H1 (cell line): ENCODE results near the gene LPAR6. TPM values are rescaled to one million over a fixed set of nuclear protein-coding genes. Genes with fewer than 3 reads are reported as not detected.

Experiments used
- CTCF ChIA-PET: fragments of 300-600 bp; sonication (Branson Sonifier 250); formaldehyde crosslinking; loops from one replicate; lab custom pipeline; 2021; ENCODE audit not compliant: partially characterized antibody; lab: Charles Lee
- POLR2A ChIA-PET: fragments of 300-600 bp; sonication (Branson Sonifier 250); formaldehyde crosslinking; loops from one replicate; lab custom pipeline; 2021; ENCODE audit warnings: inconsistent platforms; ENCODE audit not compliant: partially characterized antibody; lab: Charles Lee
- DNase-seq, 2 experiments: peaks; one replicate each; pipeline versions ENCODE4 v3.0.0 to v3.0.0-alpha.2; 2010 to 2022; ENCODE audit warnings: low spot score in 2 of 2, low read depth in 1 of 2, mixed read lengths in 1 of 2
- FAIRE-seq: peaks from 2 replicates; lab custom pipeline; 2011; peaks lifted over from hg19 to GRCh38; lab: Jason Lieb, UNC
- H2AFZ ChIP-seq: 2 replicates; pipeline ENCODE4 v1.8.1; 2012; ENCODE audit warnings: low read length, inconsistent platforms
- H2AK5ac ChIP-seq: 2 replicates; pipeline ENCODE4 v1.6.1; 2013; ENCODE audit warnings: low read depth, low read length
- H2BK120ac ChIP-seq: replicated peaks from 2 replicates; pipeline ENCODE3; 2013; ENCODE audit warnings: low read depth, low read length, inconsistent platforms
- H2BK12ac ChIP-seq: 2 replicates; pipeline ENCODE4 v1.6.1; 2013; ENCODE audit warnings: low read depth, low read length
- H2BK15ac ChIP-seq: 2 replicates; pipeline ENCODE4 v1.6.1; 2013; ENCODE audit warnings: low read length
- H2BK20ac ChIP-seq: 2 replicates; pipeline ENCODE4 v1.6.1; 2013; ENCODE audit warnings: low read length
- H2BK5ac ChIP-seq: 2 replicates; pipeline ENCODE4 v1.6.1; 2013; ENCODE audit warnings: low read depth, low read length
- H3K14ac ChIP-seq: 2 replicates; pipeline ENCODE4 v1.6.1; 2013; ENCODE audit warnings: inconsistent platforms; ENCODE audit not compliant: insufficient read length
- H3K18ac ChIP-seq: 2 replicates; pipeline ENCODE4 v1.6.1; 2013; ENCODE audit warnings: low read length; ENCODE audit errors: extremely low read depth
- H3K23ac ChIP-seq: 2 replicates; pipeline ENCODE4 v1.6.1; 2013; ENCODE audit warnings: inconsistent platforms; ENCODE audit not compliant: insufficient read length
- H3K23me2 ChIP-seq: 2 replicates; pipeline ENCODE4 v1.6.1; 2013; ENCODE audit warnings: low read depth, low read length
- H3K27ac ChIP-seq: 2 replicates; pipeline ENCODE4 v1.6.1; 2011; ENCODE audit warnings: low read depth, low read length, inconsistent platforms
- H3K27me3 ChIP-seq, 4 experiments: replicated peaks in 1 of 4; 1 replicate in 1 of 4; 2 replicates in 3 of 4; pipeline versions ENCODE4 v1.6.1 to v1.8.1; 2011 to 2013; ENCODE audit warnings: low read length in 3 of 4, mild to moderate bottlenecking in 3 of 4, inconsistent platforms in 2 of 4, mixed read lengths in 2 of 4, moderate library complexity in 1 of 4; ENCODE audit not compliant: control insufficient read depth in 3 of 4, insufficient read depth in 3 of 4; ENCODE audit errors: extremely low read depth in 1 of 4
- H3K36me3 ChIP-seq, 4 experiments: 2 replicates each; pipeline versions ENCODE4 v1.6.1 to v1.8.1; 2011 to 2013; ENCODE audit warnings: mild to moderate bottlenecking in 4 of 4, low read length in 3 of 4, moderate library complexity in 2 of 4, control low read depth in 1 of 4, inconsistent platforms in 1 of 4; ENCODE audit not compliant: insufficient read depth in 4 of 4, control insufficient read depth in 2 of 4
- H3K4ac ChIP-seq: replicated peaks from 2 replicates; pipeline ENCODE3; 2013; ENCODE audit warnings: low read length, low read depth, mixed read lengths, inconsistent platforms; ENCODE audit not compliant: insufficient read length
- H3K4me1 ChIP-seq, 4 experiments: replicated peaks in 1 of 4; 1 replicate in 1 of 4; 2 replicates in 3 of 4; pipeline versions ENCODE4 v1.6.1 to v1.8.1; 2011 to 2013; ENCODE audit warnings: low read length in 3 of 4, inconsistent platforms in 2 of 4, mixed read lengths in 1 of 4; ENCODE audit not compliant: insufficient read depth in 4 of 4, control insufficient read depth in 3 of 4
- H3K4me2 ChIP-seq, 2 experiments: 2 replicates each; pipeline versions ENCODE4 v1.6.1 to v1.8.1; 2011 to 2013; ENCODE audit warnings: low read depth in 2 of 2, low read length in 2 of 2, control low read depth in 1 of 2, inconsistent platforms in 1 of 2, mild to moderate bottlenecking in 1 of 2; ENCODE audit not compliant: insufficient read depth in 1 of 2
- H3K4me3 ChIP-seq, 4 experiments: fragments of 200-600, 300-600 bp in 1 of 4; sonication (generic), shearing (Covaris generic), sonication (Bioruptor Twin) in 1 of 4; 2 replicates each; pipeline versions ENCODE4 v1.5.1 to v1.8.1; 2011 to 2016; ENCODE audit warnings: low read length in 4 of 4, low read depth in 3 of 4, control low read depth in 2 of 4, inconsistent platforms in 2 of 4, mild to moderate bottlenecking in 2 of 4, mixed read lengths in 1 of 4, moderate library complexity in 1 of 4; ENCODE audit not compliant: insufficient read depth in 2 of 4; ENCODE audit errors: extremely low read depth in 1 of 4
- H3K56ac ChIP-seq: replicated peaks from 2 replicates; pipeline ENCODE3; 2013; ENCODE audit warnings: low read depth, mild to moderate bottlenecking, mixed read lengths, low read length, inconsistent platforms; ENCODE audit not compliant: insufficient read length
- H3K79me1 ChIP-seq: 2 replicates; pipeline ENCODE4 v1.6.1; 2013; ENCODE audit warnings: low read depth, low read length, control low read depth
- H3K79me2 ChIP-seq, 2 experiments: 2 replicates each; pipeline versions ENCODE4 v1.6.1 to v1.8.1; 2012 to 2013; ENCODE audit warnings: low read length in 2 of 2, mild to moderate bottlenecking in 2 of 2, inconsistent platforms in 1 of 2; ENCODE audit not compliant: insufficient read depth in 2 of 2, control insufficient read depth in 1 of 2
- H3K9ac ChIP-seq, 4 experiments: replicated peaks in 1 of 4; 1 replicate in 1 of 4; 2 replicates in 3 of 4; pipeline versions ENCODE4 v1.6.1 to v1.8.1; 2011 to 2013; ENCODE audit warnings: low read depth in 3 of 4, low read length in 3 of 4, control low read depth in 2 of 4, mild to moderate bottlenecking in 2 of 4, moderate library complexity in 2 of 4, inconsistent platforms in 1 of 4; ENCODE audit errors: extremely low read depth in 1 of 4
- H3K9me3 ChIP-seq, 2 experiments: 2 replicates each; pipeline versions ENCODE4 v1.6.1 to v1.8.1; 2012 to 2013; ENCODE audit warnings: mild to moderate bottlenecking in 2 of 2, moderate library complexity in 2 of 2, control low read depth in 1 of 2, inconsistent platforms in 1 of 2, low read depth in 1 of 2, low read length in 1 of 2, mixed read lengths in 1 of 2; ENCODE audit not compliant: insufficient read depth in 2 of 2
- H4K20me1 ChIP-seq, 2 experiments: replicated peaks in 1 of 2; 2 replicates each; pipeline versions ENCODE3 to v1.8.1; 2011 to 2013; ENCODE audit warnings: inconsistent platforms in 2 of 2, low read length in 2 of 2, mild to moderate bottlenecking in 1 of 2; ENCODE audit not compliant: insufficient read depth in 2 of 2, control insufficient read depth in 1 of 2
- H4K5ac ChIP-seq: 2 replicates; pipeline ENCODE4 v1.6.1; 2013; ENCODE audit warnings: low read length, low read depth, mixed read lengths, inconsistent platforms; ENCODE audit not compliant: insufficient read length
- H4K8ac ChIP-seq: 2 replicates; pipeline ENCODE4 v1.8.0; 2013; ENCODE audit warnings: mild to moderate bottlenecking, moderate library complexity, low read length, inconsistent platforms; ENCODE audit not compliant: insufficient read depth; ENCODE audit errors: extremely low read depth
- H4K91ac ChIP-seq: replicated peaks from 2 replicates; pipeline ENCODE3; 2013; ENCODE audit warnings: low read length, mixed read lengths, inconsistent platforms; ENCODE audit not compliant: insufficient read length
- JUN ChIP-seq: IDR thresholded peaks from 2 replicates; pipeline ENCODE4 v1.6.1; 2011; ENCODE audit warnings: low read depth, mild to moderate bottlenecking, improper control_type of control experiment, low read length
- KDM4A ChIP-seq: IDR thresholded peaks from one replicate; pipeline ENCODE4 v1.7.1; 2012; ENCODE audit warnings: low read depth, mild to moderate bottlenecking, moderate library complexity, low read length, inconsistent platforms; ENCODE audit not compliant: severe bottlenecking
- MAX ChIP-seq: IDR thresholded peaks from 2 replicates; pipeline ENCODE4 v1.6.1; 2012; ENCODE audit warnings: inconsistent platforms
- WGBS, 2 experiments: shearing (Covaris generic) in 1 of 2; methylation state at CpG; one replicate each; pipeline versions ENCODE4 v1.1.6 to v1.1.7; 2013 to 2015; ENCODE audit warnings: low lambda C conversion rate in 2 of 2, mixed read lengths in 2 of 2, inconsistent platforms in 1 of 2, low coverage in 1 of 2, missing lambda C conversion rate in 1 of 2; ENCODE audit not compliant: insufficient replicate concordance in 2 of 2, insufficient coverage in 1 of 2, insufficient read length in 1 of 2; ENCODE audit errors: extremely low coverage in 1 of 2, missing lambda C conversion rate in 1 of 2; 5-methylcytosine and 5-hydroxymethylcytosine counted together
- polyA plus RNA-seq, 7 experiments: library from polyadenylated mRNA; depleted of rRNA in 3 of 7; stranded (reverse) in 5 of 7; unstranded in 2 of 7; fragments of >200 nt in 5 of 7; fragments of 200-250 nt in 2 of 7; gene quantifications; 1 replicate in 5 of 7; 2 replicates in 1 of 7; 4 replicates in 1 of 7; pipeline versions ENCODE4 v1.2.1 to v1.2.3, GENCODE V29; 2011 to 2013; ENCODE audit warnings: missing spikeins in 2 of 7, mixed read lengths in 2 of 7
- total RNA-seq: library from RNA; stranded (reverse); fragmentation: NEBNext Ultra II Directional; extraction: Animal tissue kit (Norgen Biotek cat#: 25700); gene quantifications from 2 replicates; pipeline ENCODE4 v1.2.1, GENCODE V29; 2021

Gene LPAR6
- total and polyA plus RNA-seq, 2 of the 8 experiments (the other 6 are each of a cell fraction or from before 2014, with no cell fraction given) = 0.50 to 0.97 TPM

GRCh38 chr13:48429036-48429435, 16.1 kb upstream of the LPAR6 start:
- H4K91ac ChIP-seq = no peak overlapping the region
- no peaks in the 10 kb centered on the region for H3K79me2 ChIP-seq
- no peak overlapping the region for H3K56ac ChIP-seq
- no peak overlapping the region for H4K8ac ChIP-seq
- no peaks in the 10 kb centered on the region for H3K79me1 ChIP-seq
- WGBS, 2 experiments = 86% methylated on average over 3 of the region's 3 CpGs; no CpG with 5 or more reads in 1 of the 2 experiments
- ChIA-PET CTCF (interaction anchor here (1.0 kb wide), 1 partner anchor 94 kb away, joined by 3 read pairs; no protein-coding TSS in a partner anchor), POLR2A (no interaction called here)
- no peaks in the 10 kb centered on the region for H3K4me1 ChIP-seq
- no peak overlapping the region for H4K5ac ChIP-seq
- FAIRE-seq (no peak), DNase-seq (no peak)
- no peak overlapping the region for H2BK12ac ChIP-seq
- H3K4me3 ChIP-seq = no peak overlapping the region
- H2BK120ac ChIP-seq = no peak overlapping the region
- H3K36me3 ChIP-seq = no peaks in the 10 kb centered on the region
- no peak overlapping the region for H3K4ac ChIP-seq
- no peak overlapping the region for H3K18ac ChIP-seq
- H3K23ac ChIP-seq = no peak overlapping the region
- H3K27me3 ChIP-seq = no peaks in the 10 kb centered on the region
- H3K14ac ChIP-seq = no peak overlapping the region
- no peaks in the 10 kb centered on the region for H3K23me2 ChIP-seq
- no peak overlapping the region for H2BK20ac ChIP-seq
- no peak overlapping the region for H3K9ac ChIP-seq
- H4K20me1 ChIP-seq = no peaks in the 10 kb centered on the region
- no peak overlapping the region for H3K27ac ChIP-seq
- H3K9me3 ChIP-seq = no peaks in the 10 kb centered on the region
- H2BK15ac ChIP-seq = no peak overlapping the region
- H2AFZ ChIP-seq = no peak overlapping the region
- H3K4me2 ChIP-seq = no peak overlapping the region
- no peak overlapping the region for H2AK5ac ChIP-seq
- H2BK5ac ChIP-seq = no peak overlapping the region
- no peak for TF ChIP-seq MAX
- TF ChIP-seq KDM4A = no peak
- TF ChIP-seq JUN = no peak
